ENCODE data around the gene EWSR1. TPM values are rescaled to one million over a fixed set of nuclear protein-coding genes. Genes with fewer than 3 reads are reported as not detected.

The EWSR1 gene
- total and polyA plus RNA-seq, 2 donors (not counting 3 experiments of a cell fraction or from before 2014, with no cell fraction given), result 305 to 588 TPM

DNA sequence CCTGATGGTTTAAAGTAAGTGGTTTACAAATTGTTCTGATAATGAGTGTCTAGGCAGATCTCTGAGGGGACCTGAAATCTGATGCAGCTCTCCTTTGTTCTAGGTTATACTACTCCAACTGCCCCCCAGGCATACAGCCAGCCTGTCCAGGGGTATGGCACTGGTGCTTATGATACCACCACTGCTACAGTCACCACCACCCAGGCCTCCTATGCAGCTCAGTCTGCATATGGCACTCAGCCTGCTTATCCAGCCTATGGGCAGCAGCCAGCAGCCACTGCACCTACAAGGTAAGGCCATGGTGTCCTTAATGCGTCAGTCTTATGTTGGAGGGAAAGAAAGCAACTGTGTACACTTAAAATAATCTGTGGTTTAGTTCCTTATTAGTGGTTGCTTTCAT lies 9.9 kb downstream of the EWSR1 start:
- DNase-seq (ENCODE audit: low read depth, low spot score) (no peak), FAIRE-seq (no peak)
- ChIA-PET CTCF (no interaction called here), POLR2A (no interaction called here)
- H3K4me3 ChIP-seq (replicated peaks in 1 of 3; ENCODE audit: insufficient read depth in 1 of 3, low read depth in 1 of 3, low read length in 3 of 3), result no peak overlapping the region
- H3K9me1 ChIP-seq (replicated peaks; ENCODE audit: control insufficient read depth, extremely low read depth, insufficient read depth, low read length), result no peaks in the 10 kb centered on the region
- H3K4me2 ChIP-seq (ENCODE audit: insufficient read depth, low read length), result no peak overlapping the region
- no peaks in the 10 kb centered on the region for H3K27me3 ChIP-seq (ENCODE audit: control insufficient read depth in 2 of 2, insufficient read depth in 2 of 2, low read length in 2 of 2)
- TF ChIP-seq FOS (IDR thresholded peaks at IDR 0.05; ENCODE audit: borderline replicate concordance, insufficient read depth, low read length), result no peak
- TF ChIP-seq POLR2A (IDR thresholded peaks at IDR 0.05; ENCODE audit: low read depth, low read length), result no peak
- TF ChIP-seq MYC (IDR thresholded peaks at IDR 0.05; ENCODE audit: low read depth, low read length), result no peak
- TF ChIP-seq JUN (IDR thresholded peaks at IDR 0.05; ENCODE audit: borderline replicate concordance, insufficient read depth, insufficient read length, low read depth), result no peak
- TF ChIP-seq EZH2 (IDR thresholded peaks at IDR 0.05; ENCODE audit: borderline replicate concordance, low read depth, low read length, severe bottlenecking), result no peak
- TF ChIP-seq, protein P1, sequence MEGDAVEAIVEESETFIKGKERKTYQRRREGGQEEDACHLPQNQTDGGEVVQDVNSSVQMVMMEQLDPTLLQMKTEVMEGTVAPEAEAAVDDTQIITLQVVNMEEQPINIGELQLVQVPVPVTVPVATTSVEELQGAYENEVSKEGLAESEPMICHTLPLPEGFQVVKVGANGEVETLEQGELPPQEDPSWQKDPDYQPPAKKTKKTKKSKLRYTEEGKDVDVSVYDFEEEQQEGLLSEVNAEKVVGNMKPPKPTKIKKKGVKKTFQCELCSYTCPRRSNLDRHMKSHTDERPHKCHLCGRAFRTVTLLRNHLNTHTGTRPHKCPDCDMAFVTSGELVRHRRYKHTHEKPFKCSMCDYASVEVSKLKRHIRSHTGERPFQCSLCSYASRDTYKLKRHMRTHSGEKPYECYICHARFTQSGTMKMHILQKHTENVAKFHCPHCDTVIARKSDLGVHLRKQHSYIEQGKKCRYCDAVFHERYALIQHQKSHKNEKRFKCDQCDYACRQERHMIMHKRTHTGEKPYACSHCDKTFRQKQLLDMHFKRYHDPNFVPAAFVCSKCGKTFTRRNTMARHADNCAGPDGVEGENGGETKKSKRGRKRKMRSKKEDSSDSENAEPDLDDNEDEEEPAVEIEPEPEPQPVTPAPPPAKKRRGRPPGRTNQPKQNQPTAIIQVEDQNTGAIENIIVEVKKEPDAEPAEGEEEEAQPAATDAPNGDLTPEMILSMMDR (IDR thresholded peaks at IDR 0.05; ENCODE audit: extremely low read depth in 1 of 2, insufficient read depth in 1 of 2, low read depth in 1 of 2, low read length in 2 of 2), result no peak
- no peak for TF ChIP-seq POLR2AphosphoS5 (IDR thresholded peaks at IDR 0.05; ENCODE audit: insufficient read depth, low read depth, low read length)
- no peak for TF ChIP-seq MAX (IDR thresholded peaks at IDR 0.05; ENCODE audit: insufficient read depth, insufficient read length)
- TF ChIP-seq GATA2 (IDR thresholded peaks at IDR 0.05; ENCODE audit: insufficient read depth, insufficient read length, low read depth, low read length), result no peak
- no peak overlapping the region for H3K27ac ChIP-seq (ENCODE audit: insufficient read depth, low read depth, low read length)
- no peaks in the 10 kb centered on the region for H3K9me3 ChIP-seq (replicated peaks; ENCODE audit: control insufficient read depth, insufficient read depth, low read length)
- H2AFZ ChIP-seq (ENCODE audit: low read depth, low read length), result no peak overlapping the region
- intact Hi-C loops (cut with micrococcal nuclease) (no loop called here), dilution Hi-C loops (cut with MboI; ENCODE audit: extremely low pct_ligation_motif_present, low sequenced_read_pairs) (no loop called here)
- no peaks in the 10 kb centered on the region for H3K4me1 ChIP-seq (ENCODE audit: control insufficient read depth, extremely low read depth, insufficient read depth, low read length)
- H3K79me2 ChIP-seq (ENCODE audit: control insufficient read depth, insufficient read depth, low read length), result peaks cover 86% of the 10 kb centered on the region
- H3K36me3 ChIP-seq (ENCODE audit: control insufficient read depth in 2 of 2, extremely low read depth in 1 of 2, insufficient read depth in 2 of 2, low read length in 2 of 2), result peaks cover 33 to 54% of the 10 kb centered on the region in 2 experiments
- no peak overlapping the region for H3K9ac ChIP-seq (replicated peaks; ENCODE audit: extremely low read depth, insufficient read depth, low read length)
- no TSS peak for BruUV-seq (replicated peaks)
- peaks cover 8% of the 10 kb centered on the region for H4K20me1 ChIP-seq (replicated peaks; ENCODE audit: control insufficient read depth, extremely low read depth, insufficient read depth, low read length)

Measured in endothelial cell of umbilical vein (primary cell).